ENCODE measurements around the gene HADH.
A peak's percentile ranks its signal among the peaks of the same experiment; 100 is the strongest.

The HADH gene

DNA sequence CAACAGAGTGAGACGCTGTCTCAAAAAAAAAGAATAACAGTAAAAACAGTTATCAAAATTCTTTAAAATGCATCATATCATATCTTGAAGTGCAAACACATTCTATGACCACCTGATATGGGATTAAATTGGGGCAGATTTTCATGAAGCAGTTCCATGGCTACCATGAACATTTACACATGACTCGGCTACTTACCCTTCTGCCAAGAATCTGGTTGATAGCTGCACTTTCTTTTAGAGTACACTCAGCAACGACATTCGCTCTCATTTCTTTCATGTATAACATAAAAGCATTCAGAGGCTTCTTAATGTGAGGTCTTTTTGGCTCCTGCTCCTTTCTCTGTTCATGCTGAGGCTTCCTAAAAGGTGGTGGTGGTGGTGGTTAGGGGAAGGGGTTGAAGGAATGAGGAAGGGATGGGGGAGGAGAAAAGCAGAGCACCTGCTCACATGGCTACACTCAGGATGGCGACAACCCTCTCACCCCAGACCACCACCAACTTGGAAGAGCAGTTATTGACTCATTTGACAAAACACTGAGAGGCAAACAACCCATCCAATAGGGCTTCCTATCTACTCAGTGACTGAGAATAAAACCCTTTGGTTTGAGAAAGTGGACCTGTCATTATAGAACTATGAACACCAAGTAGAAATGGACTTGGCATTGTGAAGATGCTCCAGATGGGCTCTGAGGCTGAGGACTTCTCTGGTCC lies 88.5 kb downstream of the HADH start:
- Histone ChIP-seq H3K9me2 (ENCODE audit: low read depth, low read length) (no peaks in the 10 kb centered on the region), H3F3A (ENCODE audit: insufficient read depth, low read length) (no peaks in the 10 kb centered on the region), H3K27me3 (ENCODE audit: insufficient read depth, low read length) (no peaks in the 10 kb centered on the region), H3K4me1 (ENCODE audit: insufficient read depth, low read length, severe bottlenecking) (peaks cover 23% of the 10 kb centered on the region), H3K9me3 (ENCODE audit: low read length) (no peaks in the 10 kb centered on the region), H2AFZ (ENCODE audit: low read length) (no peak overlapping the region), H3K27ac (ENCODE audit: low read depth, low read length, poor library complexity, severe bottlenecking) (peak overlapping the region; percentile 6), H3K79me2 (ENCODE audit: insufficient read depth, low read length) (no peaks in the 10 kb centered on the region), H3K36me3 (ENCODE audit: insufficient read depth, low read length) (peaks cover 98% of the 10 kb centered on the region), H4K20me1 (ENCODE audit: insufficient read depth, low read length) (no peaks in the 10 kb centered on the region), H3K4me2 (ENCODE audit: low read length) (no peak overlapping the region), H3K9ac (ENCODE audit: low read length) (no peak overlapping the region), H3K4me3 (ENCODE audit: low read depth, low read length, poor library complexity, severe bottlenecking) (no peak overlapping the region)
- TF ChIP-seq, protein P1, sequence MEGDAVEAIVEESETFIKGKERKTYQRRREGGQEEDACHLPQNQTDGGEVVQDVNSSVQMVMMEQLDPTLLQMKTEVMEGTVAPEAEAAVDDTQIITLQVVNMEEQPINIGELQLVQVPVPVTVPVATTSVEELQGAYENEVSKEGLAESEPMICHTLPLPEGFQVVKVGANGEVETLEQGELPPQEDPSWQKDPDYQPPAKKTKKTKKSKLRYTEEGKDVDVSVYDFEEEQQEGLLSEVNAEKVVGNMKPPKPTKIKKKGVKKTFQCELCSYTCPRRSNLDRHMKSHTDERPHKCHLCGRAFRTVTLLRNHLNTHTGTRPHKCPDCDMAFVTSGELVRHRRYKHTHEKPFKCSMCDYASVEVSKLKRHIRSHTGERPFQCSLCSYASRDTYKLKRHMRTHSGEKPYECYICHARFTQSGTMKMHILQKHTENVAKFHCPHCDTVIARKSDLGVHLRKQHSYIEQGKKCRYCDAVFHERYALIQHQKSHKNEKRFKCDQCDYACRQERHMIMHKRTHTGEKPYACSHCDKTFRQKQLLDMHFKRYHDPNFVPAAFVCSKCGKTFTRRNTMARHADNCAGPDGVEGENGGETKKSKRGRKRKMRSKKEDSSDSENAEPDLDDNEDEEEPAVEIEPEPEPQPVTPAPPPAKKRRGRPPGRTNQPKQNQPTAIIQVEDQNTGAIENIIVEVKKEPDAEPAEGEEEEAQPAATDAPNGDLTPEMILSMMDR (IDR thresholded peaks at IDR 0.05; ENCODE audit: low read length): no peak
- TF ChIP-seq EZH2 (IDR thresholded peaks at IDR 0.05; ENCODE audit: borderline replicate concordance, low read length): no peak

DNA sequence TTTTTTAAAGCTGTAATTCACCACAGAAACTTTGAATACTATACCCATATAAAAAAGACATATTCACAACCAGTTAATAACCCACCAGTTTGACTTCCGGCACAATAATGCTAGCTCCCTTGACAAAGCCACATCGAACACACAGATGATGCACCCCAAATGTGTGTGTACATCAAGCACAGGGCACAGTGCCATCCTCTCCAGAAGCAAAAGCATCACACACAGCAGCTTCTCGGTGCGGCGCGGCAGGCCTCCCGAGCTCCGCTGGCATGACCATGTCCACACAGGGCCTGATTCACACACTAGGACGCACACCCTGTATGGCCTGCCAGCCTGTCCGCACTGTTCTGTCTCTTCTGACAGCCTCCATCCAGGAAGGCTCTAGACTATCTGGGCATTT lies 91.1 kb downstream of the HADH start:
- H3F3A ChIP-seq (ENCODE audit: insufficient read depth, low read length): no peaks in the 10 kb centered on the region
- H3K79me2 ChIP-seq (ENCODE audit: insufficient read depth, low read length): no peaks in the 10 kb centered on the region
- no peak overlapping the region for H3K9ac ChIP-seq (ENCODE audit: low read length)
- no peak overlapping the region for H3K4me2 ChIP-seq (ENCODE audit: low read length)
- no peak overlapping the region for H3K27ac ChIP-seq (ENCODE audit: low read depth, low read length, poor library complexity, severe bottlenecking)
- peaks cover 2% of the 10 kb centered on the region for H3K4me1 ChIP-seq (ENCODE audit: insufficient read depth, low read length, severe bottlenecking)
- no peaks in the 10 kb centered on the region for H3K9me3 ChIP-seq (ENCODE audit: low read length)
- H3K4me3 ChIP-seq (ENCODE audit: low read depth, low read length, poor library complexity, severe bottlenecking): no peak overlapping the region
- H3K27me3 ChIP-seq (ENCODE audit: insufficient read depth, low read length): no peaks in the 10 kb centered on the region
- H3K9me2 ChIP-seq (ENCODE audit: low read depth, low read length): no peaks in the 10 kb centered on the region
- peaks cover 97% of the 10 kb centered on the region for H3K36me3 ChIP-seq (ENCODE audit: insufficient read depth, low read length)
- TF ChIP-seq, protein P1 (IDR thresholded peaks at IDR 0.05; ENCODE audit: low read length): no peak
- TF ChIP-seq EZH2 (IDR thresholded peaks at IDR 0.05; ENCODE audit: borderline replicate concordance, low read length): no peak
- no peaks in the 10 kb centered on the region for H4K20me1 ChIP-seq (ENCODE audit: insufficient read depth, low read length)
- H2AFZ ChIP-seq (ENCODE audit: low read length): no peak overlapping the region

DNA sequence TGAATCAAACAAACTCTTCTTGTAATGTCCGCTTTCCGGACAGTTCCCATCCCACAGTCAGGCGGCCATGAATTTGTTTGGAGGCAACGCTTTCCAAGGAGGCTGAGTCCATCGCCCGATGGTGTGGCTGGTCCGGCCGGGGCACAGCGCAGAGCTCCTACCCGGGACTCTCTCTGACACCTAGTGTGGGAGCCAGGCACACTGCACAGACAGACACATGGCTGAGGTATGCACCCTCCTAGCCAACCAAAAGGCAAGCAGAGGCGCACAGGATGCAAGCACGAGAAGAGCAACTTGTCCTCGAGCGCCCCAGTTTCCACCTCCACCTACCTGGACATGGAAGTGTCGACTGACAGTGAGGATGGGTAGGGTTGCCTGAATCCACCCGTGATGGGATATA lies 91.6 kb downstream of the HADH start:
- H3K4me1 ChIP-seq (ENCODE audit: insufficient read depth, low read length, severe bottlenecking): no peaks in the 10 kb centered on the region
- no peaks in the 10 kb centered on the region for H3K9me3 ChIP-seq (ENCODE audit: low read length)
- H3F3A ChIP-seq (ENCODE audit: insufficient read depth, low read length): no peaks in the 10 kb centered on the region
- no peak overlapping the region for H3K4me3 ChIP-seq (ENCODE audit: low read depth, low read length, poor library complexity, severe bottlenecking)
- H2AFZ ChIP-seq (ENCODE audit: low read length): no peak overlapping the region
- no peaks in the 10 kb centered on the region for H3K9me2 ChIP-seq (ENCODE audit: low read depth, low read length)
- no peaks in the 10 kb centered on the region for H4K20me1 ChIP-seq (ENCODE audit: insufficient read depth, low read length)
- H3K79me2 ChIP-seq (ENCODE audit: insufficient read depth, low read length): no peaks in the 10 kb centered on the region
- H3K36me3 ChIP-seq (ENCODE audit: insufficient read depth, low read length): peaks cover 96% of the 10 kb centered on the region
- TF ChIP-seq, protein P1 (IDR thresholded peaks at IDR 0.05; ENCODE audit: low read length): no peak
- no peak for TF ChIP-seq EZH2 (IDR thresholded peaks at IDR 0.05; ENCODE audit: borderline replicate concordance, low read length)
- no peak overlapping the region for H3K4me2 ChIP-seq (ENCODE audit: low read length)
- no peaks in the 10 kb centered on the region for H3K27me3 ChIP-seq (ENCODE audit: insufficient read depth, low read length)
- H3K27ac ChIP-seq (ENCODE audit: low read depth, low read length, poor library complexity, severe bottlenecking): no peak overlapping the region
- no peak overlapping the region for H3K9ac ChIP-seq (ENCODE audit: low read length)
